H7 (cell line): Measurements from ENCODE around the gene SPTBN1. TPM values are rescaled to one million over a fixed set of nuclear protein-coding genes. Genes with fewer than 3 reads are reported as not detected.

Source experiments
- DNase-seq: peaks from one replicate; pipeline ENCODE4 v3.0.0; 2012
- H3K27me3 ChIP-seq: 2 replicates; pipeline ENCODE4 v1.6.0; 2011; ENCODE audit warnings: mild to moderate bottlenecking, low read length; ENCODE audit not compliant: control insufficient read depth, insufficient read depth
- H3K36me3 ChIP-seq: replicated peaks from 2 replicates; pipeline ENCODE4 v1.5.1; 2011; ENCODE audit warnings: low read length; ENCODE audit not compliant: control insufficient read depth, insufficient read depth
- H3K4me3 ChIP-seq: 2 replicates; pipeline ENCODE4 v1.5.1; 2011; ENCODE audit warnings: low read depth, mild to moderate bottlenecking, control low read depth, low read length, moderate library complexity; ENCODE audit not compliant: insufficient read depth
- total RNA-seq: library from RNA; depleted of rRNA; stranded (reverse); fragments of >200 nt; shearing (Covaris generic); gene quantifications from 2 replicates; pipeline ENCODE4 v1.2.3, GENCODE V29; 2014

The SPTBN1 gene
- total RNA-seq, 1 experiment from 2014 or later = 100 TPM

DNA sequence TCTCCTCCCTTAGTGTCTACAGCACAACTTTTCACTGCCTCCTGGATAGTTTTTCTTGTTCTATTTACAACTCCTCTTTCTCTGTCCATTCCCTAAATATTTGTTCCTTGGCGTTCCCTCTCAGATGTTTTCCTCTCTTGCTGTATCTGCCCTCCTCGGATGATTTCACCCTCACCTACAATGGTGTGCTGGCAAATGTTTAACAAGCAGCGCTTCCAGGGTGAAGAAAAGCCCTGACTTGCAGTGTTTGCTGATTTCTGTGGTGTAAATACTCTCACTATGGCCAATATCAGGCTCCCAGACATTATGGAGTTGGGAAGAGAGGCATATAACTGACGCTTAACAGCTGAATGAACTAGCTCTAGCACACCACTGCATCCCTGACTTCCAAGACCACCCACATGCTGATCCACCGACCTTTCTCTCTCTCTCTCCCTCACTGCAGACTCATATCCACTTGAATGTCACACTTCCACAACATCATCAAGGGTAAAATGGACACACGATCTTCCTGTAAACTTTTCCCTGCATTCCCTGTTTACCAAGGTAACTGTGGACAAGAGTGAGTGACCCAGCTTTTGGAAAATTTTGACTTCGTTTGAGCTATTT lies 31.5 kb upstream of the SPTBN1 start:
- DNase-seq = no peak

DNA sequence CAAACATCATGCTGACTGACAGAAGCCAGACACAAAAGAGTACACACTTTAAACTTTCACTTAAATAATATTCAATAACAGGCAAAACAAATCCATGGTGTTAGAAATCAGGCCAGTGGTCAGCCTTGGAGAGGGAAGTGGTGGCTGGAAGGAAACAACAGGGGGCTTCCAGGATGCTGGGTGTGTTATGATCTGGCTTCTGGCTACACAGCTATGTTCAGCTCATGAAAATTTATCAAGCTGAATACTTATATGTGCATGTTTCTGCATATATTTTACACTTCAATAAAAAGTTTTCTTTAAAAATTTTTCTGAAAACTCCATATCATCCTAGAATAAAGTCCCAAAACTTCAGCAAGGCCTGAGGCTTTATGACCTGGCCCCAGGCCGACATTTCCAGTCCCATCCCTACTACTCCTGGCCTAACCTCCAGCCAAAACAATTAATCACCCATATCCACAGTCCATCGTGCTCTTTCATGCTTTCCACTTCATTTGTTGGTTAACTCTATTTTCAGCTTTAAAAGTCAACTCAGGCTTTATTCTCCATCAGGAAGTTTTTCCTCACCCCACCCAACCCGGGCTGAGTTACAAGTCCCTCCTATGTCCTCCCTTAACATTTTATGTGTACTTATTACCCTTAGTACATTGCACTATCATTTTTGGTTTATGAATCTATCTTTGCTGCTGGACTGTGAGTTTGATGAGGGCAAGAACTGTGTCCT lies 27.9 kb upstream of the SPTBN1 start:
- no peak for DNase-seq
- no peaks in the 10 kb centered on the region; the same call in 1 of the 2 replicates for H3K27me3 ChIP-seq
- no peak overlapping the region for H3K4me3 ChIP-seq
- no peaks in the 10 kb centered on the region for H3K36me3 ChIP-seq

More for the DNA sequence above, 31.5 kb upstream of the SPTBN1 start:
- H3K36me3 ChIP-seq = no peaks in the 10 kb centered on the region
- no peaks in the 10 kb centered on the region; the same call in 1 of the 2 replicates for H3K27me3 ChIP-seq
- H3K4me3 ChIP-seq = no peak overlapping the region

DNA sequence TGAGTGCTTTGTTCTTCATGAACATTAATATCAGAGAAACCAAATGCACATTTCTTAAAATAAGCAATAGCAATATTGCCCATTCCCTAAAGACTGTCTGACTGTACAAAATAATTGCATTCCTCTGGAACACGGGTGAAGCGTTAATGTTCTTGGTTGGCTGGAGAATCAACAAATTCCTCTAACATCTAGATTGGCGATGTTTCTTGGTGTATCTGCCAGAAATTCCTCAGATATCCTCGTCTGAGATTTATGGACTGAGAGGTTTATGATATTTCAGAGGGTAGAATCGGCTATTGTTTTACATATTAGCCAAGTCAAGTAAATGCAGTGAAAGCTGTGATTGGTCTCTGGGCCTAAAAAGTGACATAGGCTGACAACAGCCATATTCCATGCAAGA lies 27.1 kb upstream of the SPTBN1 start:
- Histone ChIP-seq H3K27me3 (no peaks in the 10 kb centered on the region; the same call in 1 of the 2 replicates), H3K4me3 (no peak overlapping the region), H3K36me3 (no peaks in the 10 kb centered on the region)
- DNase-seq = no peak

DNA sequence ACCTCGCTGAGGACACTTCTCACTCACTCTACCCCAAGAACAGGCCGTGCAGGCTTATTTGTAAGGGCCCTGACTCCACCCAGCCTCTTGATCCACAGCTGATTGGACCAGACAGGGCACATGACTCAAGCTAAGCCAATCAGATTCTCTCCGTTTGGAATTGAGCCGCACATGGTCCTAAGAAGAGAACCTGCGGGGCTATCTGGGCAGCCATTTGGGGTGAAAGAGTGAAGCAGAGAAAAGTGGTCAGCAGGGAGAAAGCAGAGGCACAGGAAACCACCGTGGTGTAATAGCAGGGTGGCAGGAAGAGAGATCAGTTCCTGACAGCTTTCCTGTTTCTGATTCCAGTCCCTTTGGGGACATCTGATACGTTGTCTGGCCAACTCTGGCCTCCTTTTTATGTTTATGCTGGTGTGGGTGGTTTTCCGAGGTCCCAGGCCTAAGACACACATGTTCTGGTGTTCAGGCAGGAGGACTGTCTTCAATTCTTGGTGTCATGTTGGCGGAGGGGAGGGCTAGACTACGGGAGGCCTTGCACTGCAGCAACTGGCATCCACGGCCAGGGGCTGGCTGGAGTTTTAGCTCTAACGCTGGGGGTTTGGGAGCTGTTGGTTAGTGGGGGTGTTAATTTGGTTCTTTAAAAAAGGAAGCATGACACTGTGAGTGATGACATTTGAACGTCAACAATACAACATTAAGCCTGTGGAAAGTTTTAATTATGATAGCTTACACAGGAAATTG lies 26.1 kb upstream of the SPTBN1 start:
- no peak for DNase-seq
- Histone ChIP-seq H3K36me3 (no peaks in the 10 kb centered on the region), H3K27me3 (no peaks in the 10 kb centered on the region; the same call in 1 of the 2 replicates), H3K4me3 (no peak overlapping the region)

DNA sequence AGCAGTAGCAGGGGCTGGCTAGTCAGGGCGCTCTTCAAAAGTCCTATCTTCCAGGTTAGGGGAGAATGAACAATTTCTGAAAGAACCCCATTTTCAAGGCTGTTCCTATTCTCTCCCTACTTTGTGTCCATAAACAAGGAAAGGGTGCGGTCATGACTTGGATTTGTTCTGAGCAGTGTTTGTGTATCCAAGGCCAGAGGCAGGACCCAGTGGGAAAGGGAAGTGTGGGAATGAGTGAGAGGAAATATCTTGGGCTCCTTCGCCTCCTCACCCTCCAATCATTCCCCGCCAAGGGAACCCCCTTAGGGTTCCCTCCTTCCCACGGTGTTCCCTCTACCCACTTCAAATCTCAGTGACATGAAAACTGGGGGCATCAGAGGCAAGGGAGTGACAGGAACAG lies 25.5 kb upstream of the SPTBN1 start:
- Histone ChIP-seq H3K4me3 (no peak overlapping the region), H3K36me3 (no peaks in the 10 kb centered on the region), H3K27me3 (no peaks in the 10 kb centered on the region; the same call in 1 of the 2 replicates)
- DNase-seq = no peak

DNA sequence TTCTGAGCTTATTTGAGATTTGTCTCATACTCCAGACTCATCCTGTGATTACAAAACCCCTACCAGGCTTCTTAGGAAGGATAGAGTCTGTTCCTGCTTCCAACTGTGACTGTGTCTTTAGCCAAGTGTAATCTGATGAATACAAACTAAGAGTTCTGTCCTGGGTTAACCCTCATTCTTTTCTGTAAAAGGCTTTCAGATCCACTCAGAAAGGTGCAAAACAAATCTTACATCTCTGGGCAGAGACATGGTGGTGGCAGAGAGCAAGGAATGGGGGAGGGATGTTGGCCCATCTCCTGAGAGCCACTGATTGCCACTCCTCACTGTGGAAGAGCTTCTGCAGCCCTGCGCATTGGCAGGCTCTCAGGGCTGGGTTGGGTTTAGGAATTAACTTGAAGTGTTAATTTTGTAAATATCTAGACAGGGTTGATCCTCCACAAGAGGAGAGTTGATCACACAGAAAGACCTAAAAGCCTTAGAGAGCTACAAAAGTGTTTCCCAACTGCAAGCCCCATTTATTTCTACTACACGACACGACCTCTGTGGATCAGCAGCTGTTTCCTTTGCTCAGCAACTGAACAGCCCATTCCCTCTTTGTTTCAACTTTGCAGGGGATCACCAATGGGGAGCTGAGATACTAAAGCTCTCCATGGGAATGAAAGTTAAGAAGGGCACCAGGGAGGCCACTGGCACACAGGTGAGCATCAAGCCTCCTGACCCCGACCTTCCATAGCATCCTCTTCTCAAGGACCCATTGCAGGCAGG lies 23.7 kb upstream of the SPTBN1 start:
- DNase-seq = no peak

DNA sequence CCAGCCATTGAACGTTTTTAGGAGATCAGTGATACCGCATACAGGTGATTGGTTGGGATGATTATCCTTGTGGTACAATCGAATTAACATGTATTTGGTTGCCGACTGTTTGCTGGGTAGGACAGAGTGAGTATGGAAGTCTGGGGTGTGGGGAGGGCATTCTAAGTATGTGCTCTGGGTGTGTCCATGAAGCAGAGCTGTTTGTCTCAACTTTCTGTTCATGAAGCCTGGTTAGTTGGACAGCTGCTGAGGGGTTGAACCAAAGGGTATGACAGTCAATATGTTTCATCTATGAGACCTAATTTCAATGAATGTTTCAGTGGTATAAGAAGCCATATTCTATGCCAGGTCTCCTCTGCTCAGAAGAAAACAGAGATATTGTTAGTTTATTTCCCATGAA lies 21.9 kb upstream of the SPTBN1 start:
- H3K27me3 ChIP-seq = no peaks in the 10 kb centered on the region
- no peaks in the 10 kb centered on the region for H3K36me3 ChIP-seq
- no peak overlapping the region for H3K4me3 ChIP-seq
- no peak for DNase-seq

More for the DNA sequence above, 23.7 kb upstream of the SPTBN1 start:
- Histone ChIP-seq H3K27me3 (no peaks in the 10 kb centered on the region), H3K36me3 (no peaks in the 10 kb centered on the region), H3K4me3 (no peak overlapping the region)

DNA sequence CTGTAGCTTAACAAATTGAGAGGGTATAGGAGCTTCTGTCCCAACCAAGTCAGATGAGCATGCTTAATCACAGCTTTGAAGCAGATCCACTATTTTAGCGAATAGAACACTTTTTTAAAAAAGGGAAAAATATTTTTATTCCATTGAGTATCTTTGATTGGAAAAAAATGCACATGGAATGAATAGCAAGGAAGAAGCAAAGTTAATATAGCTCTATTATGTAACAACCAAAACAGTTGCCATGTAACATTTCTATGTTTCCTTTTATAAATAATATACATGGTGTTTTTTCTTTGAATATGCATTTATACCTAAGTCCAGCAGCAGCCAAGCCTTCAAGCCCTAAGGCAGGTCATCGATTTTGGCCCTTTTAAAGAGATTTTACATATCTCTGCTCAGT lies 21.4 kb upstream of the SPTBN1 start:
- H3K4me3 ChIP-seq = no peak overlapping the region
- no peaks in the 10 kb centered on the region for H3K36me3 ChIP-seq
- no peak for DNase-seq
- H3K27me3 ChIP-seq = no peaks in the 10 kb centered on the region

DNA sequence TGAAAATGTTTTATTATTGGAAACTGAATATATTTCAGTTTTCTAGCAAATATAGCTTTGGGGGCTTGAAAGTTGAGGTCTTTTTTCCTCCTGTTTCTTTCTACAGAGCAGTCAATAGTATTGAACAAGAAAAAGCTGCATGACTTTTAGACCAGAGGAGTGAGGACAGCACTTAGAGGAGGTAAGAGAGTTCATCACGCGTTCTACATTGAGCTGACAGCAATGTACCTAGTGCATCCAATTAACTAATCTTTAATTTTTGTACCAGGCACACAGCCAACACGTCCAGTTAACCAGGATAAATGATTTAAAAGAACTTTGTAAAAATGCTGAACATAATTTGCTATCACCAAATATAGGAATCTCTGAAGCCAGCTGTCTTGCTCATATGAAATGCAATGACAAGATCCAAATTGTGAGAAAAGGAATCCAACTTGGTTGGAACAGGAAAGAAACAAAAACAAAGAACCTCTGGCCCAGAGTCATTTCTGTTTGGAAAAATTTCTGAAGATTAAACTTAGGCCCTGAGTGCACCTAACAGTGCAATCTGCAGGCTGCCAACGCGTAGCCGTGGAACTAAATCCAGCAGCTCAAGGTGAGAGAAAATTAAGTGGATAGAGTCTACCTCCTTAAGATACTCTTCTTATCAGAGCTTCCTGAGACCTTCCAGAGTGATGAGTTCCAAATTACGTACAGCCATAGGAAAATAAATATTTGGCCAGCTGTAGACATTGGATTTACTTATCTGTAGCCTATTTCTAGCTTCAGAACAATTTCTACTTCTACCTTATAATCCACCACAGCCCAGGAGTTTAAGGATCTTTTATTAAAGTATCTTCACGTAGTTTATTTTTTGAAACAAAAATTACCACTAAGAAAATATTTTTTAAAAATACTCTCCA lies 20.6 kb upstream of the SPTBN1 start:
- DNase-seq = no peak
- no peaks in the 10 kb centered on the region for H3K27me3 ChIP-seq
- no peak overlapping the region for H3K4me3 ChIP-seq
- no peaks in the 10 kb centered on the region for H3K36me3 ChIP-seq

DNA sequence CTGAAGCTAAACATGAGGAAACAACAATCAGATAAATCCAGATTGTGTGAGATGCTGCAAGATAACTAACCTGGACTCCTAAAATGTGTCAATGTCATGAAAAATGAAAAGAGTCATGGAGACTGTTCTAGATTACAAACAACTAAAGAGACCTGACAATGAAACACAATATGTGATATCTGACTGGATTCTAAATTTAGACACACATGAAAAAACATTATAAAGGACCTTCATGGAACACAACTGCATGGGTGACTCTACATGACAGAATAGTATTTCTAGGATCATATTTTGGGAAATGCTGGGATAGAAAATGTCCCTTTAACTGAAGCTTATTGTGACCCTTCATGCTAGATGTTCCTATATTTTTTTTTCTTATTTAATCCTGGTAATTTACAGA lies 18.5 kb upstream of the SPTBN1 start:
- Histone ChIP-seq H3K36me3 (no peaks in the 10 kb centered on the region), H3K4me3 (no peak overlapping the region), H3K27me3 (no peaks in the 10 kb centered on the region)
- DNase-seq = no peak

DNA sequence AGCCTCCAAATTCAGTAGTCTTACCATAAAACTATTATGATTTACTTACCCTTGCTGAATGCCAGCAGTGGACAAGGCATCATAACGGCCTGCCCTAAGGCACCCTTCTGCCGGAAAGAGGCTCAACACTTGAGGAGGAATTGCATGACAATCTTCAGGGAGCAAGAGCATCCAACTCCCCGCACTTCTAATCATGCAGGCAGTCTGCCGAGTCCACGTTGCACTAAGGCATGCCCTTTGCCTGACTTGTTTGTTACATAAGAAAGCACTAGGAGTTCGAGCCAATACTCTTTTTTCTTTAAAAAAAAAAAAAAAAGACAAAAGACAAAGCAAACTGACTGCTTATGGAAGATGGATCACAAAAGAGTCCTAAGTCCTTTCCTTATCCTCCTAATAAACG lies 17.9 kb upstream of the SPTBN1 start:
- Histone ChIP-seq H3K4me3 (no peak overlapping the region), H3K27me3 (no peaks in the 10 kb centered on the region), H3K36me3 (no peaks in the 10 kb centered on the region)
- DNase-seq = no peak

DNA sequence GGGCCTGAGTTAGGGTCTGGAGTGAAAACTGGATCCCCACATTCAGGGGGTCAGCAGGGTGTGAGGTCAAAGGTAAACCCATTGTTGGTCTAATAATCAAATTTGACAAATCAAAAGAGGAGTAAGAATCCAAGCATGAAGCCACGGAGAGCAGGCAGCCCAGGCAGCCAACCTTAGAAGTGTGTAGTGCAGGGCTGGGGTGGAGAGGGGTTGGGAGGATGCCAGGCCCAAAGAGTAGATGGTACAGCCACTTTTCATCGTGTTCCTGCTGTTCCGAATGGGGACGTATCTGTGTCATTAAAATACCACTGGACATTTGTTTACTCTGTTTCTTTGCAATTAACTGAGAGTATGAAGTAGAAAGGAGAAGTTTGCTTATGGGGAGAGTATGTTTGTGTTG lies 16.5 kb upstream of the SPTBN1 start:
- Histone ChIP-seq H3K27me3 (no peaks in the 10 kb centered on the region), H3K36me3 (no peaks in the 10 kb centered on the region), H3K4me3 (no peak overlapping the region)
- DNase-seq = no peak

DNA sequence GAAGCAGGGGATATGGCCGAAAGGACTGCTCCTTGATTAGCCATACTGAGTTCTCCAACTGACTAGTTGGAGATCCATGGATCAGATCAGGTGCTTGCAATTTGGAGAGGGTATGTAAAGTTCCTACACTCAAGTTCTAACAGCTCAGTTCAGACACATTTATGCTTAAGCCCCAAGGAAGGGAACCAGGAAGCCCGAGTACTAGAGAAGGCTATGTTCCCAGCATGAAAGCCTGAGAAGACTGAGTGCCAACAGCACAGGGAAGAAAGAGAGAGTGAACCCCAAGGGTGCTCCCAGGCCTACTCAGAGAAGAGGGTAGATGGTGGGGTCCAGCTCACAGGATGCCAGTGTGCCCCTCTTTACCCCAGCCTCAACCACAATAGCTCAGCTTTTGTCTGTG lies 16.1 kb upstream of the SPTBN1 start:
- H3K36me3 ChIP-seq = no peaks in the 10 kb centered on the region
- no peak overlapping the region for H3K4me3 ChIP-seq
- H3K27me3 ChIP-seq = no peaks in the 10 kb centered on the region
- DNase-seq = no peak

DNA sequence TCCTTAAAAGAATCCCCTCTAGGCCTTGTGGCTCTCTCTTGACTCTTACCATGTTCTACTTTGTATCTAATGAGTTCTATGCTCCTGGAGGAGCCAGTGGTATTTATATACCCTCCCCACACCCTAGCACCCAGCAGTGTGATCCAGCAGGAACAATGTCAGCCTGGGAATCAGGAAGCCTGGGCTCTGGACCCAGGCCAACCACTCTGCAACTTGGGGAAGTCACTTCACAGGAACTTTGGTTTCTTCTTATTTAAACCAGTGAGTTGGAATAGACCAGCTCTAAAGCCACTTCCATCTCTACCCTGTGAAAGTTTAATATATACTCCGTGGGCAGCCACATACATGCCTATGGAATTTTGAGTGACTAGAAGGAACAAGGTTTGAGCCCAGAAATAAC lies 11.6 kb upstream of the SPTBN1 start:
- Histone ChIP-seq H3K4me3 (no peak overlapping the region), H3K27me3 (no peaks in the 10 kb centered on the region), H3K36me3 (no peaks in the 10 kb centered on the region)
- DNase-seq = no peak
